Effector CD8-positive, alpha-beta T cell (primary cell): Measurements from ENCODE around the gene UBA52.
A peak's percentile ranks its signal among the peaks of the same experiment; 100 is the strongest.

Experiments used
- DNase-seq: peaks from one replicate; lab custom pipeline; 2025; lab: John Stamatoyannopoulos, UW

The UBA52 gene

DNA sequence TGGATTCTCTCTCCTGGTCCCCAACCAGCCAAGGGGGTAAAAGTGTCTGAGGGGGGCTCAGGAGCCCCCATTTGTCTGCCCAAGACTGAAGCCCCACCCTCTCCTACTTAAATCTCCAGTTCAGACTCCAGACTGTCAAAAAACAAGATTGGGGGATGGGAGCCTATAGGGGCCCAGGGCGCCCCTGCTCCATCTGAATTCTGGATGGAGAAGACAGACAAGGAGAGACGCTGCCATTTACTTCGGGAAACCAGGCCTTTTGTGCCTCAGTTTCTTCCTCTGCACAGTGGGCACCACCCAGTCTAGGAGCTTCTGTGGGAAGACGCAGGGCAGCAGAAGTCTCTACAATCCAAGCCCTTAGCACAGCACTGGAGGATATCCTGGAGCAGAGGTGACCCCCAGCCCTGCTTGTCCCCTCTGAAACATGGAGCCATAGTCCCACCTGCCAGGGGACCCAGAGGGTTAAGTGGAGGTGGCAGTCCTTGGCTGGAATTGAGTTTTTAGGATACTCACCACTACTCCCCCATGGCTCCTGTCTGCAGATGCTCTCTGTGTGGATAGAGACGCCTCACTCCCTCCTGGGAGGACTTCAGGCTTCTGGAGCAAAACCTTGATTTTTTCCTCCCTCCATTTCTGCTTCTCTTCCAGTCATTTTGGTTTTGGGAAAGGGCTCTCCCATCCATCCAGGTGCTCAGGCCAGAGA is 36.6 kb downstream of the UBA52 start:
- no peak for DNase-seq

DNA sequence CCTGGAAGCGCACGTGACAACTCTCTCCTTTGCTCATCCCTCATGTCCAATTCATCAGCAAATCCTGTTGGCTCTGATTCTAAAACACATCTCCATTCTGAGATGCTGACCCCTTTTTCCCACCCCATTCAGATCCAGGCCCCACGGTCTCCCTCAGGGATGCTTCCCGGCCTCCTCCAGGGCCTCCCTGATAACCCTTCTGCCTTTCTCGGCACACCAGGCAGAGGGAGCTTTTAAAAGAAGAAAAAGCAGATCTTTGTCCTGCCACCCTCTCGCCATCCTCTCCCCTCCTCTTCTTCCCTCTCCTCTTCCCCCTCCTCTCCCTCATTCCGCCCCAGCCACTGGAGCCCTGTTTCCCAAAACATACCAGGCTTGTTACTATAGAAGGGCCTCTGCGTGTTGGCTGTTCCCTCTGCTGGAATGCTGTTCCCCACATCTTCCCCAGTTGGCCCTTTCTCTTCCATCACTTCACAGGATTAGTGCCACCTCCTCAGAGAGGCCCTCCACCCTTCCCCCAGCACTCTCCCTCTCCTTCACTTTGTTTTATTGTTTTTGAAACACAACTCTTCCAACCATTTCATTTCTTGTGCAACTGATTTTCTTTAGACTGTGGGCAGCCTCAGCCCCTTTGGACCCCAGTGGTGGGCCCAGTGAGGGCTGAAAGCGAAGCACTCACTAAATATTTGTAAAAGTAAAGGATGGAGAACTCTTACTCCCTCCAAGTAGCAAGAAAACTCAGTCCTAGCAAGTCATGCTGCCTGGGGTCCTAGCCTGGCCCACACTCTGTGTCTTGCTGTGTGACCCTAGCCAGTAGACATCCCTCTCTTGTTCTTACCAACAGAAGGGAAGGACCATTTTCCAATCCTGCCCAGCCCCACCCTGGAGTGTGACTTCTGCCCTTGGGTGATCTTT is 37.4 kb downstream of the UBA52 start:
- DNase-seq, result no peak

DNA sequence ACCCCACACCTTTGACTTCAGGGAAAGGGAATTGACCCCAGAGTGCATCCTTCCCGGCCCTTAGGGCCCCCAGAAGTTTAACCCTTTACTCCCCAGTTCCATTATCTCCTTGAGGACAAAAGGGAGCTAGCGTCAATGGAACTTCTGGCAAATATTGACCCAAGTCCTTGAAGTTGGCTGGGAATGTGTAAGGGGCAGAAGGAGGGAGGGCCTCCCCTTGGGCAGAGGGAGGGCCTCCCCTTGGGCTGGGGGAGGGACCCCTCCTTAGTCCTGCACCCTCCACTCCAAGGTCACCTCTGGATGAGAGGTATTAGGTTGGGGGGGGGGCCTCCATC is 38.0 kb downstream of the UBA52 start:
- DNase-seq, result no peak

DNA sequence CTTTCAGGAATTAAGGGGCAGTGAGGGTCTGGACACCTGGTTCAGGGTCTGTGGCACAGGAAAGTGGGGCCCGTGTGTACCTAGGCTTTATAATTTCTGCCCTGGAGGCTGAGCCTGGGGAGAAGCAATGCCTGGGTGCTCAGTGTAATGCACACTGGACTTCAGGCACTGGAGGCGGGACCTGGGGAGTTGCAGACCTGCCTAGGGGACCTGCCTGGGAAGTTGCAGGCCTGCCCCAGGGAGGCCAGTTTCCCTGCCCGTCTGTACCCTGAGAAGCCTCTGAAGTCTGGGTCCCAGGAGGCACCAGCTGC is 38.5 kb downstream of the UBA52 start:
- no peak for DNase-seq

DNA sequence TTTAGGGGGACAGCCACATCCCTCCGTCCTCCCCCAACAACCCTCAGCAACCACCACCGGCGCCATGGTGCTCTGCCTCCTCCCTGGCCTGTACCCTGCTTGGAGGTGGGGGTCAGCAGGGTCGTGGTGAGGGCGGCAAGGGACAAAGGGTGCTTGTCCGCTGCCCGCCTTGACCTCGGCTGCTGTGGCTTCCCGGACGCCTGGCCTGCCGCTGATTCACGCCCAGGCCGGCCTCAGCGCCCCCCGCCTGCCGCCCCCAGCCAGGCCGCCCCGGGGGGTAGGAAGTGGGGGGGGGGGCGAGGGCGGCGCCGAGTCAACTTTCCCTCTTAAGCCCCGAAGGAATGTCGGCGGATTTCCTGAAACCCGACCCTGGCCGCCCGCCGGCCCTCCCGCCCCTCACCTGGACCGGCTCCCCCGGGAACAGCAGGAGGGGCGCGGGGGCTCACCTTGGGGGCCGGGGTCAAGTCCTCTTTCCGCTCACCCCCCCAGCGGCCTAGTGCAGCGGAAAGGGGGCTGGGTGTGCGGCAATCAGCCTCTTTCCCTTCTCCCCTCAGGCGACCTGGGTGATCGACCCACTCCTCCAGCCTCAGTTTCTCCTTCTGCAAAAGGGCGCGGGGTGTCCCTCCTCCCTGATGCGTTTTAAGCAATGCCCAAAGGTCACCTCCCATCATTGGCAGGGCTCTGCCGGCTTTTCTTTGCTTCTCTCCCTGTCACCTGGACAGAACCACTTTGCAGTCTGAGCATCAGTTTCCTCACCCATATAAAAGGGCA is 39.1 kb downstream of the UBA52 start:
- DNase-seq, result no peak

DNA sequence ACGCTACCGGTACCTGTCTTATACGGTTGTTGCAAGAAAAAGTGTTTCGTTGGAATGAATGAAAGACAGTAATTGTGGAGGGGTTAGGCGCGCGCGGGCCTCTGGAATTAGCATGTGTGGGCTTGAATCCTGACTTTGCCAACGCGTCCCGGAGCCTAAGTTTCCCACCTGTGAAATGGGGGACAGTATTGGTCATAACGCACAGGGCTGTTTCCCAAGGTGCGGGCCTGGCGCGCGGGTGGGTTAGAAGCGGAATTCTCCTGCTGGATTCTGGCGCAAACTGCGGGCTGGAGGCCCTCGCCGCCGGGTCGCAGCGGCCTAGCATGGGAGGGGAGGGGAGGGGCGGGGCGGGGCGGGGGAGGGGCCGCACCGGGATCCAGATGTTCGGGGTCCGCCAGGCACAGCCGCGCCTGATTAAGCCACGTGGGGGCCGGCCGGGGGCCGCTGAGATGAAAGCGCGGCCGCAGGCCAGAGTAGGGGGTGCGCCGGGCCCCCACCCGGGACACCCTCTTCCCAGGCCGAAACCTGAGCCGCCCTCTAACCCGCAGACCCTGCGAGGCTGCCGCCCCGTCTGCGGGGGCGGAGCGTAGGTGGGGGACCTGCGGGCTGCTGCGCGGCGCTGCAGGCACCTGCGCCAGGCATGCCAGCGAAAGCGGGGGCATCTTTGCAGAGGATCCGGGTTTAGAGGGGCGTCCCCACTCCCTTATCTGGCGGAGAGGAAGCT is 39.8 kb downstream of the UBA52 start:
- no peak for DNase-seq

DNA sequence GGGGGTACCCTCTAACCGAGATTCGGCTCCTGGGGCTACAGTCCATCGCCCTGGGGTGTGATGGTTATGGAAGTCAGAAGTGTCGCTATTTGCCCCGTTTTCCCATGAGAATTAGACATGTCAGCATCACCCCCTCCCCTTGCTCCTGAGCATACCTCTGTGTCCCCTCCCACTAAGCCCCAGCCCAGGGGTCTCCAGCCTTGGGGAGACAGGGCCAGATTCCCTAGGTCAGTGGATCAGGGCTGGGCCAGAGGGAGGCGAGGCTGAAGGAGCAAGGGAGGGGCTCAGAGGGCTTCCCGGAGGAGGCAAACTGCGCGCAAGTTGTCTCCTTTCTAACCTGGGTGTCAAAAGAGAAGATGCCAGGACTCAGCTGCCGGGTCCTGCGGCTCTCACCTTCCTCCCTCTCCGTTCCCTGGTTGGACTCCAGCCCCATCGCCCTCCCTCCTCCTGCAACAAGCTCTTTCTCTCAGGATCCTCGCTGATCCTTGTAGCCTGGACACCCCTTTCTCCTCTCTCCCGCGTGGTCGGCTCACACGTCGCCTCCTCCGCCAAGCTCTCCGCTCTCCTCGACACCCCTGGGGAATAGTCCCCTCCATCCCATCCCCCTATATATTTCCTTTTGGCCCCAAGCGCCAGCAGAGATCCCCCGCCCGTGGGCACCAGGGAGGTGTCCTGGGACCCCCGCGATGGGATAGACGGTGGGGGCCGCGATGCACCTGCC is 40.6 kb downstream of the UBA52 start:
- no peak for DNase-seq

DNA sequence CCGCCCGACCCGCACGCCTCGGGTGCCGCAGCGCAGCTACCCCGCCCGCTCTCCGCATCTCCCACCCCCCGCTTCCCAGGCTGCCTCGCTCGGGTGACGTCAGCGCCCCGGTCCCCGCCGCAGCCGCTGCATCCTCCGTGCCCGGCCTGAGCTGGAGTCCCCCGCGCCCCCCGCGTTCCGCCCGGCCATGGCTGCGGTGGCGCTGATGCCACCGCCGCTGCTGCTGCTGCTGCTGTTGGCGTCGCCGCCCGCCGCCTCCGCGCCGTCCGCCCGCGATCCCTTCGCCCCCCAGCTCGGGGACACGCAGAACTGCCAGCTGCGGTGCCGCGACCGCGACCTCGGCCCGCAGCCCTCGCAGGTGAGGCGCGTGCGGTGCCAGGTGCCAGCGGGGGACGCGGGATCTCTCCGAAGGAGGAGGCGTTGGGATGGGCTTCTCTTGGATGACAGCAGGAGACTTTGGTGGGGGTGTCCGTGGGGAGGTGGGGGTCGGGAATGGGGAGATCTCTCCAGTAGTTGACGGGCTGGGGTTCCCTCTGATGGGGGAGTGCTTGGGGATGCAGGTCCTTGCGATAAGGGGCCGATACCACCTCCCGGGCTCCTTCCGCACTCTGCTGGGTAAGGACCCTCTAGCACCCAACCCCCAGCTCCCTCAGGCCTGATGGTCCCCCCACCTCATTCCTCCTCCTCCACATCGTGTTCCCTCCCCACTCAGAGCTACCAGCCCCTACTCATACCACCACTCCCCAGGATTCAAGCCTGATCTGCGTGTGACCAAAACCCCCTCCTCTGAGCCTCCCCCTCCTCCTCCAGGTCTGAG is 41.3 kb downstream of the UBA52 start, which contains the start of gene TMEM59L:
TMEM59L (plus strand) TSS at position 99 of the 817 bp plus-strand sequence; CDS start at position 188, 89 bp downstream.
- DNase-seq, result peak; percentile 22

DNA sequence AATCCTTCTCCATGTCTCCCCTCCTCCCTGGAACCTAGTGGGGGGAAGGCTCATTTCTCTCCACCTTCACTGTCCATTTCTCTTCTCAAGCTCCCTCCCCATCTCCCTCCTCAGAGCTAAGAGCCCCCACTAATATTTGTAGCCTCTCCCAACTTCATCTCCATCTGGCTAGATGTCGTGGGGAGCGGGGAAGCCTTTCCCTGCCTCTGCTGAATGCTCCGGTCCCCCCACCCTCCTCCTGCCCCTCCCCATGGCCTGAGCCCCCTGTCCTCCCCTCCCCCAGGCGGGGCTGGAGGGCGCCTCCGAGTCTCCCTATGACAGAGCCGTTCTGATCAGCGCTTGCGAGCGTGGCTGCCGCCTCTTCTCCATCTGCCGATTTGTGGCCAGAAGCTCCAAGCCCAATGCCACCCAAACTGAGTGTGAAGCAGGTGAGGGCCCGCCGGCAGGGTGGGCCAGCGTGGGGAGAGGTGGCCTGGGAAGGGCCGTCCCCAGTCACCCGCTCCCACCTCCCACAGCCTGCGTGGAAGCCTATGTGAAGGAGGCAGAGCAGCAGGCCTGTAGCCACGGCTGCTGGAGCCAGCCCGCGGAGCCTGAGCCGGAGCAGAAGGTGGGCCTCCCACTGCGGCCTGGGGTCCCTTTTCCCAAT is 42.1 kb downstream of the UBA52 start:
- DNase-seq, result no peak

DNA sequence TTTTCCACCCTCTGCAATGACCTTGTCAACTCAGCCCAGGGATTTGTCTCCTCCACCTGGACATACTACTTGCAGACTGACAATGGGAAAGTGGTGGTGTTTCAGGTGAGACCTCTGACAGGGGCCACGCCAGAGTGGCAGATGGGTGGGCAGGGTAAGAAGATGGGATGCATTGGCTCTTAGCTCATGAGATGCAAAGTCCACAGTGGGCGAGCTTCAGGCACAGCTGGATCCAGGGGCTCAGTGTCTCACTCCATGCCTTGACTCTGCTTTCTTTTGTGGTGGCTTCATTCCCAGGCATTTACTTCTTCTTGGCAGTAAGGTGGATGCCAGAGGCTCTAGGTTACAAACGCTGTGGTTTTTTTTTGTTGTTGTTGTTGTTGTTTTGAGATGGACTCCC is 44.4 kb downstream of the UBA52 start:
- DNase-seq, result no peak

DNA sequence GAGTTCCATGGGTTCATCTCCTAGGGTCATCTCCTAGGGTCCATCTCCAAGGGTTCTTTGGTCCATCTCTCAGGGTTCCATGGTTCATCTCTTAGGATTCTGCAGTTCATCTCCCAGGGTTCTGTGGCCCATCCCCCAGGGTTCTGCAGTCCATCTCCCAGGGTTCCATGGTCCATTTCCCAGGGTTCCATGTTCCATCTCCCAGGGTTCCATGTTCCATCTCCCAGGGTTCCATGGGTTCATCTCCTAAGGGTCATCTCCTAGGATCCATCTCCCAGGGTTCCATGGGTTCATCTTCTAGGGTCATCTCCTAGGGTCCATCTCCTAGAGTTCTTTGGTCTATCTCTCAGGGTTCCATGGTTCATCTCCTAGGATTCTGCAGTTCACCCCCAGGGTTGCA is 45.9 kb downstream of the UBA52 start:
- no peak for DNase-seq

DNA sequence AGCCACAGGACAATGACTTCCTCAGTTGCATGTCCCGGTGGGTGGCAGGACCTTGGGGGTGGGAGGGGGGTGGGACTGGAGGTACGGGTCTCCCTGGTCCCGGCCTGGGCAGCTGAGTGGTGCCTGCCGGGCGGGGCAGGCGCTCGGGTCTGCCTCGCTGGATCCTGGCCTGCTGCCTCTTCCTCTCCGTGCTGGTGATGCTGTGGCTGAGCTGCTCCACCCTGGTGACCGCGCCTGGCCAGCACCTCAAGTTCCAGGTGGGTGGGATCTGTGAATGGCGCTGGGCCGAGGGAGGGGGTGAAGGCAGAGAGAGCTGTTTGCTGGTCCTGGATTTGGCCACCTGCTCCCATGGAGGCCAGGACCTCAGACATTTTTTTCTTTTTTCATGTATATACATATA is 46.6 kb downstream of the UBA52 start:
- no peak for DNase-seq

DNA sequence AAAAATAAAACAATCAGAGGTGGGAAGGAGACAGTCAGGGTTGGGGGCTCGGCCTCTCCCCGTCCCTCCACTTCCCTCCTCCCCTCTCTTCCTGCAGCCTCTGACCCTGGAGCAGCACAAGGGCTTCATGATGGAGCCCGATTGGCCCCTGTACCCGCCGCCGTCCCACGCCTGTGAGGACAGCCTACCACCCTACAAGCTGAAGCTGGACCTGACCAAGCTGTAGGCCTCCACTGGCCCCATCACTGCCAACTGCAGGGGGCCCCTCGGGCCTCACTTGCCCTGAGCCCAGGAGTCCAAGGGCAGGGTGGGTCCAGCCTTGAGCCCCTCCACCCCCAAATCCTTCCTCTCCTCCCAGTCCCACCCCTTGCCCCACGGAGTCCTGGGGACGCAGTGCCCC is 48.7 kb downstream of the UBA52 start:
- no peak for DNase-seq

DNA sequence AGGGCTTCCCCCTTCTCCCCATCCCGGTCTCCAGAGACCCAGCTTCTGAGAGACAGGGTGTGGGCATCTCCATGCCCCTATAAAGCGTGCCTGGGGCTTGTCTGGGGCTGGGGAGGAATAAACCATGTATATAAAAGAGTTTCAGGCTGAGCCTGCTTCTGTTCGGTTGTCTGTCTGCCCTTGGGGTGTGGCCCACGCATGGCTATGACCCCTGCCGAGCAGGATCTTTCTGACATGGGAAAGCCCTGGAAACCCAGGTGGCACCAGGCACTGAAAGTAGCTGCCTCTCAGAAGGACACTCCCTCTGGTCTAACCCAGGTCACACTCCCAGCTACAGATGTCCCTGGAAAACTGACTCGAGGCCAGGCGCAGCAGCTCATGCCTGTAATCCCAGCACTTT is 49.2 kb downstream of the UBA52 start:
- DNase-seq, result no peak

DNA sequence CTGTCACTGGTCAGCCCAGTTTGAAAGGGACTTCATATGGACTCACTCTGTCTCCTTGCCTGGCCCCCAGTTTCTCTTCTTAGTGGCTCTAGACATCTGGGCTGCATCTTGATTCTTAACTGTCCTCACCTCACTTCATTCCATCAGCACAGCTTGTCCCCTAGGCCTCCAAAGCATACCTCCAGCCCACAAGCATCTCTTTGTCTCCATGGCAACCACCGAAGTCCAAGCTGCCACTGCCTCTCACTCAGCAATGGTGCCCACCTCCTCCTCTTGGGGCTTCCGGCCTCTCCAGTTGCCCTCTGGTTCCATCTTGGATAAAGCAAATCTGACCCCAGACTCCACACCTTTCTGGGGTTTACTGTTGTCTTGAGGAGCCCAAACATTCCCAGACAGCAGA is 55.2 kb downstream of the UBA52 start:
- no peak for DNase-seq
